ENCODE results near the gene RNFT2. TPM values are rescaled to one million over a fixed set of nuclear protein-coding genes. Genes with fewer than 3 reads are reported as not detected.

RNFT2 gene
- total RNA-seq, 1 donor from 2014 or later = 20.0 TPM

DNA sequence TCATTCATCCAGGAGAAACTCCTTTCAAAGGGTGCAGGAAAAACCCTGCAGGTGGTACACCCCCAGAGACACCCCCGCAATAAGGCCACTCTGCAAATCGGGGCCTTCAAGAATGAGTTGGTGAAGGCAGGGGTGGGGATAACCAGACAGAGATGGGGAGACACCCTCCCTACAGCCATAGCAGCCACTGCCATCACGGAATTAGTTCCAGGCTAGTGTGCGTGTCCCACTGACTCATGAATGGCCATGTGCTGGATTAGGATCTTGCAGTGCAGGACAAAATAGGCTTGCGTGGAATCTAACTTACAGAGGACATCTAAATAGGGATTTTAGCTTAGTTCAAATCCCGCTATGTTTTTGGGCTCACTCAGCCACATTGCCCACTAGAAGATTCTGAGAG lies 38.0 kb upstream of the RNFT2 start:
- Mint-ChIP-seq H3K4me1 (ENCODE audit: unreplicated experiment) (no peaks in the 10 kb centered on the region), H3K4me3 (ENCODE audit: unreplicated experiment) (no peak overlapping the region), H3K36me3 (ENCODE audit: low read depth, unreplicated experiment) (no peaks in the 10 kb centered on the region), H3K27ac (ENCODE audit: unreplicated experiment) (no peak overlapping the region), H3K9me3 (ENCODE audit: unreplicated experiment) (no peaks in the 10 kb centered on the region), H3K27me3 (ENCODE audit: unreplicated experiment) (peaks cover 1% of the 10 kb centered on the region)
- TF ChIP-seq, protein P1, sequence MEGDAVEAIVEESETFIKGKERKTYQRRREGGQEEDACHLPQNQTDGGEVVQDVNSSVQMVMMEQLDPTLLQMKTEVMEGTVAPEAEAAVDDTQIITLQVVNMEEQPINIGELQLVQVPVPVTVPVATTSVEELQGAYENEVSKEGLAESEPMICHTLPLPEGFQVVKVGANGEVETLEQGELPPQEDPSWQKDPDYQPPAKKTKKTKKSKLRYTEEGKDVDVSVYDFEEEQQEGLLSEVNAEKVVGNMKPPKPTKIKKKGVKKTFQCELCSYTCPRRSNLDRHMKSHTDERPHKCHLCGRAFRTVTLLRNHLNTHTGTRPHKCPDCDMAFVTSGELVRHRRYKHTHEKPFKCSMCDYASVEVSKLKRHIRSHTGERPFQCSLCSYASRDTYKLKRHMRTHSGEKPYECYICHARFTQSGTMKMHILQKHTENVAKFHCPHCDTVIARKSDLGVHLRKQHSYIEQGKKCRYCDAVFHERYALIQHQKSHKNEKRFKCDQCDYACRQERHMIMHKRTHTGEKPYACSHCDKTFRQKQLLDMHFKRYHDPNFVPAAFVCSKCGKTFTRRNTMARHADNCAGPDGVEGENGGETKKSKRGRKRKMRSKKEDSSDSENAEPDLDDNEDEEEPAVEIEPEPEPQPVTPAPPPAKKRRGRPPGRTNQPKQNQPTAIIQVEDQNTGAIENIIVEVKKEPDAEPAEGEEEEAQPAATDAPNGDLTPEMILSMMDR (IDR thresholded peaks at IDR 0.05; ENCODE audit: unreplicated experiment) = no peak
- no peak for DNase-seq (ENCODE audit: low spot score)

DNA sequence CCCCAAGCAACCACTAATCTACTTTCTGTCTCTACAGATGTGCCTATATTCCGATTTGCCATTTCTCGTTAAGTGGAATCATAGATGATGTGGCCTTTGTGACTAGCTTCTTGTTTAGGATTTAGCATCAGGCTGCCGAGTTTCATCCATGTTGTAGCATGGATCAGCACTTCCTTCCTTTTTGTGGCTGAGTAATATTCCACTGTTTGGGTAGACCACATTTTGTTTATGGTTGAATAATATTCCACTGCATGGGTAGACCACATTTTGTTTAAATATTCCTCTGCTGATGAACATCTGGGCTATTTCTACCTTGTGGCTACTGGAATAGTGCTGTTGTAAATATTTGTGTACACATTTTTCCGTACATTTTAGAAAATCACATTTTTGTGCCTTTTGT lies 36.7 kb upstream of the RNFT2 start:
- H3K4me1 Mint-ChIP-seq (ENCODE audit: unreplicated experiment) = no peaks in the 10 kb centered on the region
- no peaks in the 10 kb centered on the region for H3K36me3 Mint-ChIP-seq (ENCODE audit: low read depth, unreplicated experiment)
- H3K27ac Mint-ChIP-seq (ENCODE audit: unreplicated experiment) = no peak overlapping the region
- TF ChIP-seq, protein P1 (IDR thresholded peaks at IDR 0.05; ENCODE audit: unreplicated experiment) = no peak
- no peak for DNase-seq (ENCODE audit: low spot score)
- H3K4me3 Mint-ChIP-seq (ENCODE audit: unreplicated experiment) = no peak overlapping the region
- no peaks in the 10 kb centered on the region for H3K9me3 Mint-ChIP-seq (ENCODE audit: unreplicated experiment)
- H3K27me3 Mint-ChIP-seq (ENCODE audit: unreplicated experiment) = peaks cover 1% of the 10 kb centered on the region

DNA sequence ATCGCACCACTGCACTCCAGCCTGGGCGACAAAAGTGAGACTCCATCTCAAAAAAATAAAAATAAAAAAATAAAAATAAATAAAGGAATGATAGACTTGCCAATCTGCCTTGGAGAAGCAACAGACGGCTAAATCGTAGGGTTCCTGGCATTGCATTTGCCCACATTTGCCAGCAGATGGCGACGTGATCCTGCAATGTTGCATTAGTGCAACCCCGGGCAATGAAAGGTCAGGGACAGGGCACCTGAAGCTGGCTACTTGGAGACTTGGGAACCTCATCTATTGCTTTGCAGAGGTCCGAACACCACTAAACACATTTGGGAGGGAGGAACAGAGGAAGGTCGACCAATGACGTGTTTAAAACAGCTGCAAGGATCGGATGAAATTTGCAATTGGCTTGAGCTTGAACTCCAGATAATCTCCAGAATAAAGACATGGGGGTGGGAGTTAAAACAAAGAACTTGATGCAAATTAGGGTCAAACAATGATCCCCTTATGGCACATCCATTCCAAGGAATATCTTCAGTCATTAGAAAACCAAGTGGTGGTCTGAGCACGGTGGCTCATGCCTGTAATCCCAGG lies 34.8 kb upstream of the RNFT2 start:
- Mint-ChIP-seq H3K36me3 (ENCODE audit: low read depth, unreplicated experiment) (no peaks in the 10 kb centered on the region), H3K27me3 (ENCODE audit: unreplicated experiment) (peaks cover 1% of the 10 kb centered on the region), H3K4me3 (ENCODE audit: unreplicated experiment) (no peak overlapping the region), H3K27ac (ENCODE audit: unreplicated experiment) (no peak overlapping the region), H3K4me1 (ENCODE audit: unreplicated experiment) (no peaks in the 10 kb centered on the region), H3K9me3 (ENCODE audit: unreplicated experiment) (no peaks in the 10 kb centered on the region)
- TF ChIP-seq, protein P1 (IDR thresholded peaks at IDR 0.05; ENCODE audit: unreplicated experiment) = peak; percentile 90
- DNase-seq (ENCODE audit: low spot score) = peak; percentile 75

DNA sequence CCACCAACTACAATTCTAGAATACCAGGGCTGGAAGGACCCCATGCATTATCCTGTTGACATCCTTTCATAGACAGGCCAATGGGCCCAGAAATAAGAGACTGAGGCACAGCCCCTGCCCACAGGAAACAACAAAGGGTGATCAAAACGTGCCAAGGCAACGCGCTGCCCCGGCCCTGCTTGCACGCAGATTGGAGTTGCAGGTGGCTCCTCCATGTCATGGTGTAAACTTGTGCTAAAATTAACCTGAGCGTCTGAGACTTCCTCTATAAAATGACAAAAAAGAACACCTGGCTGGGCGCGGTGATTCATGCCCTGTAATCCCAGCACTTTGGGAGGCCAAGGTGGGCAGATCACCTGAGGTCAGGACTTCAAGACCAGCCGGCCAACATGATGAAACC lies 30.4 kb upstream of the RNFT2 start:
- Mint-ChIP-seq H3K36me3 (ENCODE audit: low read depth, unreplicated experiment) (peaks cover 6% of the 10 kb centered on the region), H3K27me3 (ENCODE audit: unreplicated experiment) (no peaks in the 10 kb centered on the region), H3K27ac (ENCODE audit: unreplicated experiment) (no peak overlapping the region), H3K4me3 (ENCODE audit: unreplicated experiment) (no peak overlapping the region), H3K9me3 (ENCODE audit: unreplicated experiment) (no peaks in the 10 kb centered on the region), H3K4me1 (ENCODE audit: unreplicated experiment) (no peaks in the 10 kb centered on the region)
- no peak for DNase-seq (ENCODE audit: low spot score)
- TF ChIP-seq, protein P1 (IDR thresholded peaks at IDR 0.05; ENCODE audit: unreplicated experiment) = no peak

DNA sequence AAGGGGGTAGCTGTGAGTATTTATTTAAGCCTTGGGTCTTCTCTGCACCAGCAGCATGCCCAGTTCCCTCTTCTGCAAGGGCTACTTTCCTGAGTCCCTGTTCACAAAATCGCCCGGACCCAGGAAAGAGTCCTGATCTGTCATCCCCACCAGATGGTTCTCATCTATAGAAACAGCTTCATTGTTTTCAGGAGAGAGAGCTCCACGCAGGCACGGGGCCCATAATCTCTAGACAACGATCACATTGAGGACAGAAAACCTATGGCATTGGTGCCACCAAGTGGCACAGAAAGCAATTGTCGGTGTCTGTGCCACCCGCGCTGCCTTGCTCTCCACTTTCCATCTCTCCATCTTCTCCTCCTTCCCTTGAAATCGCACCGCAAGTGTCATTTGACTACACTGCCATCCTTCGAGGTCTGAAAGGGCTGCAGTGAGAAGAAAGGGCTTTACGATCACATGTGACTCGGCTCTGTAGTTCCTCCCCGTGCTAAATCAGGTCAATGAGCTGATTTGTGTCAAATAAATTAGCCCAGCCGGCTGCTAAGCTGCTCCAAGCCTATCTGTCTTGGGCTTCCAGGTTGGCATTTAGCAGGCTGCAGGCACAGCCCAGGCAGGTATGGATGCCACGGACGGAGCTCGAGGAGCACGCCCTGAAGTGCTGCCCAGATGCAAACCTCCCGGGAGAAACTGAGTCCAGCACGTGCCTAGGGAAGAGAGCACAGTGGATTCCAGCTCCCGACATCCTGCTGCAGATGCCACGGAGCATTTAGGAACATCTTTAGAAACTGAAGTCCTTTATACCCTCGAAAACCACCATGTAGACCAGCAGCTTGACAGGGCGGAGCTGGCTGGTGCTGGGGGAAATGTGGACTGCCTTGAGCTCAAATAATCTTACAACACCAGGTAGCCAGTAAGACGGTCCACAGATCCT lies 29.0 kb upstream of the RNFT2 start:
- peak overlapping the region; percentile 18 for H3K27ac Mint-ChIP-seq (ENCODE audit: unreplicated experiment)
- H3K4me3 Mint-ChIP-seq (ENCODE audit: unreplicated experiment) = no peak overlapping the region
- TF ChIP-seq, protein P1 (IDR thresholded peaks at IDR 0.05; ENCODE audit: unreplicated experiment) = no peak
- H3K4me1 Mint-ChIP-seq (ENCODE audit: unreplicated experiment) = no peaks in the 10 kb centered on the region
- H3K36me3 Mint-ChIP-seq (ENCODE audit: low read depth, unreplicated experiment) = peaks cover 6% of the 10 kb centered on the region
- no peaks in the 10 kb centered on the region for H3K9me3 Mint-ChIP-seq (ENCODE audit: unreplicated experiment)
- H3K27me3 Mint-ChIP-seq (ENCODE audit: unreplicated experiment) = no peaks in the 10 kb centered on the region
- DNase-seq (ENCODE audit: low spot score) = peak; percentile 14

All from endothelial cell (in vitro differentiated cells).